HG03571 (cell line): ENCODE data around the gene THSD7B.

ENCODE experiments used
- ATAC-seq: cut with Tn5 transposase; IDR thresholded peaks from one replicate; pipeline ENCODE4 v1.9.1; 2021; ENCODE audit not compliant: unreplicated experiment

Gene THSD7B

GRCh38 chr2:137118140-137118539 is 352.8 kb downstream of the THSD7B start:
- no peak for ATAC-seq

GRCh38 chr2:137123226-137123625 is 357.9 kb downstream of the THSD7B start:
- ATAC-seq, result no peak

- no peak for ATAC-seq
Measured at GRCh38 chr2:137133225-137133624, 367.9 kb downstream of the THSD7B start.

GRCh38 chr2:137138263-137138662 is 372.9 kb downstream of the THSD7B start:
- ATAC-seq, result no peak

GRCh38 chr2:137151731-137152130 is 386.4 kb downstream of the THSD7B start:
- ATAC-seq, result no peak

GRCh38 chr2:137154946-137155345 is 389.6 kb downstream of the THSD7B start:
- ATAC-seq, result no peak

GRCh38 chr2:137155356-137156104 is 390.2 kb downstream of the THSD7B start:
- ATAC-seq, result no peak

- no peak for ATAC-seq
Measured at GRCh38 chr2:137156221-137156844, 391.0 kb downstream of the THSD7B start.

- ATAC-seq, result no peak
Measured at GRCh38 chr2:137157851-137158250, 392.5 kb downstream of the THSD7B start.

- no peak for ATAC-seq
Measured at GRCh38 chr2:137161250-137161649, 395.9 kb downstream of the THSD7B start.

- ATAC-seq, result no peak
Measured at GRCh38 chr2:137165968-137166367, 400.6 kb downstream of the THSD7B start.

GRCh38 chr2:137167651-137168050 is 402.3 kb downstream of the THSD7B start:
- ATAC-seq, result no peak

GRCh38 chr2:137168552-137168951 is 403.2 kb downstream of the THSD7B start:
- no peak for ATAC-seq

- ATAC-seq, result no peak
Measured at GRCh38 chr2:137172162-137172561, 406.8 kb downstream of the THSD7B start.

GRCh38 chr2:137173463-137173862 is 408.1 kb downstream of the THSD7B start:
- ATAC-seq, result peak; percentile 90

GRCh38 chr2:137175246-137175645 is 409.9 kb downstream of the THSD7B start:
- ATAC-seq, result no peak

GRCh38 chr2:137178951-137179377 is 413.6 kb downstream of the THSD7B start:
- ATAC-seq, result no peak

GRCh38 chr2:137179542-137179941 is 414.2 kb downstream of the THSD7B start:
- ATAC-seq, result no peak

GRCh38 chr2:137180012-137180411 is 414.7 kb downstream of the THSD7B start:
- no peak for ATAC-seq

- no peak for ATAC-seq
Measured at GRCh38 chr2:137181370-137181769, 416.0 kb downstream of the THSD7B start.

GRCh38 chr2:137182071-137182470 is 416.7 kb downstream of the THSD7B start:
- ATAC-seq, result no peak

- no peak for ATAC-seq
Measured at GRCh38 chr2:137183206-137183898, 418.0 kb downstream of the THSD7B start.
